Trophoblast cell (in vitro differentiated cells and primary cell): ENCODE data around the gene EIF4EBP3.

Source experiments
- DNase-seq, 2 donors: peaks; one replicate each; pipeline ENCODE4 v3.0.0-alpha.2; 2016
- H2AFZ ChIP-seq: 2 replicates; pipeline ENCODE4 v1.6.1; 2013; ENCODE audit warnings: low read length, moderate library complexity, mild to moderate bottlenecking; ENCODE audit not compliant: insufficient read depth, poor library complexity
- H2AK5ac ChIP-seq: 2 replicates; pipeline ENCODE4 v1.6.1; 2013; ENCODE audit warnings: mild to moderate bottlenecking, low read length
- H2BK120ac ChIP-seq: 2 replicates; pipeline ENCODE4 v1.6.1; 2013; ENCODE audit warnings: low read length, mild to moderate bottlenecking, moderate library complexity; ENCODE audit not compliant: insufficient read depth, poor library complexity
- H2BK12ac ChIP-seq: 2 replicates; pipeline ENCODE4 v1.6.1; 2013; ENCODE audit warnings: mild to moderate bottlenecking, low read length, moderate library complexity
- H2BK5ac ChIP-seq: 2 replicates; pipeline ENCODE4 v1.6.1; 2013; ENCODE audit warnings: low read length, low read depth, moderate library complexity, mild to moderate bottlenecking; ENCODE audit not compliant: poor library complexity
- H3K14ac ChIP-seq: 2 replicates; pipeline ENCODE4 v1.6.1; 2013; ENCODE audit warnings: mild to moderate bottlenecking, low read length
- H3K18ac ChIP-seq: 2 replicates; pipeline ENCODE4 v1.6.1; 2013; ENCODE audit warnings: mild to moderate bottlenecking, low read length
- H3K23ac ChIP-seq: 2 replicates; pipeline ENCODE4 v1.6.1; 2013; ENCODE audit warnings: low read length
- H3K27ac ChIP-seq: 2 replicates; pipeline ENCODE4 v1.5.1; 2013; ENCODE audit warnings: low read depth, mild to moderate bottlenecking, inconsistent platforms, low read length, moderate library complexity
- H3K27me3 ChIP-seq: 2 replicates; pipeline ENCODE4 v1.6.1; 2013; ENCODE audit warnings: inconsistent platforms, mild to moderate bottlenecking, low read length, moderate library complexity; ENCODE audit not compliant: insufficient read depth
- H3K36me3 ChIP-seq, 2 experiments: 1 replicate in 1 of 2; 2 replicates in 1 of 2; pipeline ENCODE4 v1.6.1; 2013; ENCODE audit warnings: low read length in 2 of 2, mild to moderate bottlenecking in 2 of 2, moderate library complexity in 1 of 2; ENCODE audit not compliant: insufficient read depth in 2 of 2, control insufficient read depth in 1 of 2
- H3K4ac ChIP-seq: 2 replicates; pipeline ENCODE4 v1.6.1; 2013; ENCODE audit warnings: low read depth, mild to moderate bottlenecking, low read length, moderate library complexity
- H3K4me1 ChIP-seq, 2 experiments: 1 replicate in 1 of 2; 2 replicates in 1 of 2; pipeline ENCODE4 v1.6.1; 2013; ENCODE audit warnings: low read length in 2 of 2, mild to moderate bottlenecking in 2 of 2, moderate library complexity in 1 of 2; ENCODE audit not compliant: insufficient read depth in 2 of 2, control insufficient read depth in 1 of 2
- H3K4me2 ChIP-seq: 2 replicates; pipeline ENCODE4 v1.6.1; 2013; ENCODE audit warnings: inconsistent platforms, mild to moderate bottlenecking, low read length, moderate library complexity
- H3K4me3 ChIP-seq: 2 replicates; pipeline ENCODE4 v1.5.1; 2013; ENCODE audit warnings: mild to moderate bottlenecking, low read depth, low read length, inconsistent platforms
- H3K79me1 ChIP-seq: one replicate; pipeline ENCODE4 v1.6.1; 2013; ENCODE audit warnings: low read length
- H3K79me2 ChIP-seq: 2 replicates; pipeline ENCODE4 v1.6.1; 2013; ENCODE audit warnings: low read length, mild to moderate bottlenecking; ENCODE audit not compliant: control insufficient read depth, insufficient read depth, poor library complexity
- H3K9ac ChIP-seq: 2 replicates; pipeline ENCODE4 v1.6.1; 2013; ENCODE audit warnings: mild to moderate bottlenecking, low read length
- H3K9me3 ChIP-seq: 2 replicates; pipeline ENCODE4 v1.6.1; 2013; ENCODE audit warnings: low read depth, mild to moderate bottlenecking, control low read depth, inconsistent platforms, low read length; ENCODE audit not compliant: insufficient read depth
- H4K12ac ChIP-seq: 2 replicates; pipeline ENCODE4 v1.6.1; 2013; ENCODE audit warnings: low read depth, mild to moderate bottlenecking, low read length, moderate library complexity
- H4K8ac ChIP-seq: 2 replicates; pipeline ENCODE4 v1.6.1; 2013; ENCODE audit warnings: low read depth, mild to moderate bottlenecking, low read length, moderate library complexity
- H4K91ac ChIP-seq: one replicate; pipeline ENCODE4 v1.6.1; 2013; ENCODE audit warnings: low read depth, mild to moderate bottlenecking, low read length, moderate library complexity
- WGBS: extraction: QIAGEN DNeasy Blood & Tissue Kit; methylation state at CpG from one replicate; pipeline ENCODE4 v1.1.7; 2013; ENCODE audit warnings: missing lambda C conversion rate; ENCODE audit not compliant: insufficient read length, insufficient coverage; ENCODE audit errors: extremely low coverage; 5-methylcytosine and 5-hydroxymethylcytosine counted together

EIF4EBP3 gene

GRCh38 chr5:140560227-140560626 is 12.8 kb downstream of the EIF4EBP3 start:
- no peak overlapping the region for H3K9ac ChIP-seq
- H3K27ac ChIP-seq: no peak overlapping the region
- H2AK5ac ChIP-seq: no peak overlapping the region
- H3K4ac ChIP-seq: no peak overlapping the region
- H3K79me1 ChIP-seq: peaks cover 19% of the 10 kb centered on the region
- no CpG with 5 or more reads among the region's 10 CpGs for WGBS
- no peak overlapping the region for H3K18ac ChIP-seq
- H3K4me3 ChIP-seq: no peak overlapping the region
- no peak overlapping the region for H3K14ac ChIP-seq
- H3K23ac ChIP-seq: no peak overlapping the region
- no peak overlapping the region for H4K91ac ChIP-seq
- DNase-seq: no peak
- H3K4me2 ChIP-seq: no peak overlapping the region
- H3K36me3 ChIP-seq: peaks cover 8 to 13% of the 10 kb centered on the region in 2 experiments
- peaks cover 9 to 17% of the 10 kb centered on the region in 2 experiments for H3K4me1 ChIP-seq
- H3K27me3 ChIP-seq: no peaks in the 10 kb centered on the region
- no peak overlapping the region for H2BK120ac ChIP-seq
- no peaks in the 10 kb centered on the region for H3K9me3 ChIP-seq
- no peak overlapping the region for H2AFZ ChIP-seq
- H4K12ac ChIP-seq: no peak overlapping the region
- no peak overlapping the region for H2BK5ac ChIP-seq
- peaks cover 17% of the 10 kb centered on the region for H3K79me2 ChIP-seq
- H4K8ac ChIP-seq: no peak overlapping the region
- no peak overlapping the region for H2BK12ac ChIP-seq

- no peak for DNase-seq
- Histone ChIP-seq H2AK5ac (no peak overlapping the region), H3K4me2 (no peak overlapping the region), H3K18ac (no peak overlapping the region), H3K9me3 (no peaks in the 10 kb centered on the region), H3K9ac (no peak overlapping the region), H3K36me3 (peaks cover 16 to 21% of the 10 kb centered on the region in 2 experiments), H2BK12ac (no peak overlapping the region), H2AFZ (no peak overlapping the region), H3K4me1 (peaks cover 12 to 19% of the 10 kb centered on the region in 2 experiments), H2BK5ac (no peak overlapping the region), H2BK120ac (no peak overlapping the region), H3K27ac (no peak overlapping the region), H3K79me2 (peaks cover 15% of the 10 kb centered on the region), H3K79me1 (peaks cover 18% of the 10 kb centered on the region), H3K14ac (no peak overlapping the region), H3K4me3 (no peak overlapping the region), H4K12ac (no peak overlapping the region), H3K27me3 (no peaks in the 10 kb centered on the region), H4K8ac (no peak overlapping the region), H4K91ac (no peak overlapping the region), H3K23ac (no peak overlapping the region), H3K4ac (no peak overlapping the region)
- WGBS: no CpG with 5 or more reads among the region's 10 CpGs
These were observed 14.5 kb downstream of the EIF4EBP3 start for GRCh38 chr5:140561753-140562523.

- H3K23ac ChIP-seq: no peak overlapping the region
These were observed 16.1 kb downstream of the EIF4EBP3 start for GRCh38 chr5:140563596-140563995.

GRCh38 chr5:140564196-140565023 is 16.9 kb downstream of the EIF4EBP3 start, which contains the start of the genes APBB3 and SLC35A4:
Gene APBB3 (minus strand): TSS chr5:140564598. CDS start chr5:140564245, 353 bp downstream.
Gene SLC35A4 (plus strand): TSS chr5:140564828. CDS start chr5:140567170, 2,342 bp downstream.
- H2BK120ac ChIP-seq: peak within 1 kb of the TSS; percentile 67
- H3K79me1 ChIP-seq: peaks cover 11% of the 10 kb centered on the region
- peak within 1 kb of the TSS; percentile 88 for H3K4me3 ChIP-seq
- no peaks in the 10 kb centered on the region for H3K27me3 ChIP-seq
- peak within 1 kb of the TSS; percentile 85 for H3K18ac ChIP-seq
- peak within 1 kb of the TSS; percentile 92 for H4K91ac ChIP-seq
- H3K23ac ChIP-seq: no peak within 1 kb of the TSS
- H3K9me3 ChIP-seq: no peaks in the 10 kb centered on the region
- H4K12ac ChIP-seq: peak within 1 kb of the TSS; percentile 97
- H3K36me3 ChIP-seq: peaks cover 30 to 31% of the 10 kb centered on the region in 2 experiments
- H2BK5ac ChIP-seq: peak within 1 kb of the TSS; percentile 74
- H3K9ac ChIP-seq: peak within 1 kb of the TSS; percentile 93
- peak within 1 kb of the TSS; percentile 89 for H3K14ac ChIP-seq
- H3K27ac ChIP-seq: peak within 1 kb of the TSS; percentile 61
- peak; percentile 98 to 99 for DNase-seq
- H3K4ac ChIP-seq: peak within 1 kb of the TSS; percentile 67
- H3K4me2 ChIP-seq: peak within 1 kb of the TSS; percentile 85
- H2BK12ac ChIP-seq: no peak within 1 kb of the TSS
- H4K8ac ChIP-seq: peak within 1 kb of the TSS; percentile 94
- no CpG with 5 or more reads among the region's 74 CpGs for WGBS
- peak within 1 kb of the TSS; percentile 51 for H2AK5ac ChIP-seq
- H3K79me2 ChIP-seq: peaks cover 10% of the 10 kb centered on the region
- H2AFZ ChIP-seq: peak within 1 kb of the TSS; percentile 93
- H3K4me1 ChIP-seq: peaks cover 7 to 28% of the 10 kb centered on the region in 2 experiments

More at GRCh38 chr5:140563596-140563995, 16.1 kb downstream of the EIF4EBP3 start:
- H2AFZ ChIP-seq: peak overlapping the region; percentile 4
- H2BK120ac ChIP-seq: no peak overlapping the region
- H3K9me3 ChIP-seq: no peaks in the 10 kb centered on the region
- H3K14ac ChIP-seq: peak overlapping the region; percentile 89
- H3K18ac ChIP-seq: peak overlapping the region; percentile 16
- H4K8ac ChIP-seq: peak overlapping the region; percentile 94
- no peak for DNase-seq
- peak overlapping the region; percentile 13 for H3K4me3 ChIP-seq
- no peak overlapping the region for H2BK12ac ChIP-seq
- H3K4ac ChIP-seq: no peak overlapping the region
- H3K79me2 ChIP-seq: peaks cover 10% of the 10 kb centered on the region
- no CpG with 5 or more reads among the region's 8 CpGs for WGBS
- H3K36me3 ChIP-seq: peaks cover 30 to 31% of the 10 kb centered on the region in 2 experiments
- H3K4me1 ChIP-seq: peaks cover 7 to 25% of the 10 kb centered on the region in 2 experiments
- peak overlapping the region; percentile 24 for H2AK5ac ChIP-seq
- peak overlapping the region; percentile 20 for H3K9ac ChIP-seq
- no peak overlapping the region for H2BK5ac ChIP-seq
- peaks cover 11% of the 10 kb centered on the region for H3K79me1 ChIP-seq
- H3K4me2 ChIP-seq: peak overlapping the region; percentile 85
- H3K27ac ChIP-seq: no peak overlapping the region
- H3K27me3 ChIP-seq: no peaks in the 10 kb centered on the region
- H4K12ac ChIP-seq: peak overlapping the region; percentile 25
- peak overlapping the region; percentile 83 for H4K91ac ChIP-seq
